CD4-positive, alpha-beta T cell treated with Interleukin-6 at 100 ng/mL for 8 hours (primary cell): ENCODE results near the gene CPLX1.
A peak's percentile ranks its signal among the peaks of the same experiment; 100 is the strongest.
"Not testable (repeated sequence)": the region's sequence is repeated elsewhere in the genome, so short reads cannot be mapped to it uniquely, and the experiment has no call there.

Experiments
- DNase-seq: peaks from one replicate; pipeline ENCODE4 v3.0.0-alpha.2; 2020; ENCODE audit warnings: mixed read lengths, low spot score

The CPLX1 gene

GRCh38 chr4:757111-757510 is 68.8 kb downstream of the CPLX1 start:
- no peak for DNase-seq

- DNase-seq, result no peak
These were observed 71.5 kb downstream of the CPLX1 start for GRCh38 chr4:754221-755120.

GRCh38 chr4:753186-753585 is 72.7 kb downstream of the CPLX1 start:
- DNase-seq, result not testable (repeated sequence)

DNA sequence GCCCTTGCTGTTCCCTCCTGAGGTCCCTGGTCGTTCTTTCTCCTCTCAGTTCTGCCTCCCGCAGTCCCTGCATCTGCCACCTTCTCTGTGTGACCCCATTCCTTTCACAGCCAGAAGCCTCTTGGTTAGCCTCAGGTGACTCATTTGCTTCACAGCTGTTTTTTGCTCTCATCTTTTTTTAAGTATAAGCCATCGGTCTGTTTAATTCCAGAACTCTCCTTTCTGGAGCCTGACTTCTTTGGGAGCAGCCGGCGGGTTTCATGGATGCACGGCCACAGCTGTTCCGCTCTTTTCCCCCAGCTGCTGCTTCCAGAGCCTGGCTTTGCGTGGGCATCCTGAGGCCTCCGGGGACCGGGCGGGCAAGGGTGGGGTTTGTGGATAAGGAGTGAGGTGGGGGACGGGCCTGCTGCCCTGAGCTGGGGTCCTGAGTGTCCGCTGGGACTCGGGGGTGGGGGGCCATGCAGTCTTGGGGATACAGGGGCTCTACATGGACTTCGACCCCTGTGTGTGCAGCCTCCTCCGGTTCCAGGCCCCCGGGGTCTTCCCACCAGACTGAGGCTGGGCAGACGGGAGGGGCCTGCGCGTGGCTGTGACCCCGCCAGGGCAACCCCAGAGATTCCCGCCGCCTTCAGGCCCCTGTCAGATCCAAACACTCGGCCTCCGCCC is 73.6 kb downstream of the CPLX1 start:
- no peak for DNase-seq

DNA sequence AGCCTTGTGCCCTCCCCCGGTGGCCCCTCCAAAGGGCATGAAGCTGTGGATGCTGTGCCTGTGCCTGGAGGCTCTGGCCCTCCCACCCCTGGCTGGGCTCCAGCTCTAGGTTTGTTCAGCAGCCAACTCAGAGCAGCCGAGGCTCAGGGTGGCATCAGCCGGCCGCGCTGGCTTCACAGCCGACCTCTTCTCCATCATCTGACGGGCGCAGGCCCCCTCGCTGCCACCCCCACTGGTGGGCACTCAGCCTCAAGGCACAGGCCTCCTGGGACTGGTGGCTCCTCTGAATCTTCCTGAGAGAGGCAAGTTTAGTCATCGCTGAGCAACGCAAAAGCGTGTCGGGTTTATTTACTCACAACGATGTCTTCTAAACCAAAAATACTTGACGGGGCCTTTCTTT is 74.3 kb downstream of the CPLX1 start:
- no peak for DNase-seq

DNA sequence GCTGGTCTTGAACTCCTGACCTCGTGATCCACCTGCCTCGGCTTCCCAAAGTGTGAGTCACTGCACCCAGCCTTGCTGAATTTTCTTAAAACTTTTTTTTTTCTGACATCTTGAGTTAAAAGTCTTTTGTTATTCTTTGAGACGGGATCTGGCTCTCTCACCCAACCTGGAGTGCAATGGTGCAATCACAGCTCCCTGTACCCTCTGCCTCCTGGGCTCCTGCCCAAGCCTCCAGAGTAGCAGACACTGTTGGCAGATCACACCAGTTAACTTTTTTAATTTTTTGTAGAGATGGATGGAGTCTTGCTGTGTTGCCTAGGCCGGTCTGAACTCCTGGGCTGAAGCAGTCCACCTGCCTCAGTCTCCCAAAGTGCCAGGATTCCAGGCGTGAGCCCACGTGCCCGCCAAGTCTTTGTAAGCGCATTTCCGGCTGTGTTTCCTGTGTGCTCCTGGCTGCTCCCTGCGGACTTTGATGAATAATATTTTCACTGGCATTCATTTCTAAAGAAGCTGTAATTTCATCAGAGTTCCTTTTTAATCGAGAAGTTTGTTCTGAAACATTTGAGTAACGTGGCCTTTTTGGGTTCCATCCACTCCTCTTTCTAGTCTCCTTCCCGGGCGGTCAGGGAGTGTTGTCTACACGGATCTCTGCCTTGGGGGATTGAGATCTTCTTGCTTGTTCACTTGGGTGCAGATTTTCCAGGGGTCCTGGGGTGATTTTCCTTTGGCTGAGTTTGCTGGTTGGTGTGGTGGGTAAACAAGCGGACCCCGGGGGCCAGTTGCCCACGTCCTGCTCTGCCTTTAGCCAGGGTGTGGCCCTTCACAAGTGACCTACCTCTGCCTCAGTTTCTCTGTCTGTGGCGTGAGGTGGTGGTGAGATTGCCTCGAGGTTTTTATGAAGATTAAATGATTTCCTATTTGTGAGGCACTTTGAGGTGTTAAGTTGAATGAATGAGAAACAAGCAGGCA is 75.9 kb downstream of the CPLX1 start:
- DNase-seq, result no peak

- no peak for DNase-seq
These were observed 77.5 kb downstream of the CPLX1 start for GRCh38 chr4:748461-748860.

- DNase-seq, result no peak
These were observed 78.3 kb downstream of the CPLX1 start for GRCh38 chr4:747546-748170.

- DNase-seq, result no peak
These were observed 81.6 kb downstream of the CPLX1 start for GRCh38 chr4:744212-744841.

- no peak for DNase-seq
These were observed 82.3 kb downstream of the CPLX1 start for GRCh38 chr4:743463-744211.

- DNase-seq, result peak; percentile 69
These were observed 83.1 kb downstream of the CPLX1 start for GRCh38 chr4:742742-743311.

DNA sequence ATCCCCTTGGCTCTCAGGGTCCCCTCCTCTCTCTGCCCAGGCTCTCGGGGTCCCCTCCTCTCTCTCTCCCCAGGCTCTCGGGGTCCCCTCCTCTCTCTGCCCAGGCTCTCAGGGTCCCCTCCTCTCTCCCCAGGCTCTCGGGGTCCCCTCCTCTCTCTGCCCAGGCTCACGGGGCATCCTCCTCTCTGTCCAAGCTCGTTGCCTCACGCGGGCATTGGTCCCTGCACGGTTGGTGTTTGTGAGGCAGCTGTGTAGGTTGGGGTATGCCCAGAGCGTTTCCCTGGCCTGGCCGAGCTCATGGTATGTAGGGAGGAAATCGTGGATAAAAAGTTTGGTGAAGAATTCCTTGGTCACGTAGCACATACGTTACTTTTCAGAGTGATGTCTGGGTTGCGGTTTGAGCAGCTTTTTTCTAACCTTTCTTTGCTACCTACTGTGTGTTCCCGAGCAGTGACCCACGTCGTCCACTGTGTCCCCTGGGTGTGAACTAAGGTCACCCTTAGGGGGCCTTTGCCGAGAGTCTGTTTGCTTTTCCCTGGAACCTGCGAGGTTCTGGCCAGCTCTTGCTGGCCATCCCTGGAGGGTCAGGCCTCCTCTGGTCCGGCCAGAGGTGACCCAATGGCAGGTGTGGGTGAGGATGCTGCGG is 83.7 kb downstream of the CPLX1 start:
- DNase-seq, result no peak

GRCh38 chr4:740656-741282 is 85.2 kb downstream of the CPLX1 start:
- DNase-seq, result no peak

DNA sequence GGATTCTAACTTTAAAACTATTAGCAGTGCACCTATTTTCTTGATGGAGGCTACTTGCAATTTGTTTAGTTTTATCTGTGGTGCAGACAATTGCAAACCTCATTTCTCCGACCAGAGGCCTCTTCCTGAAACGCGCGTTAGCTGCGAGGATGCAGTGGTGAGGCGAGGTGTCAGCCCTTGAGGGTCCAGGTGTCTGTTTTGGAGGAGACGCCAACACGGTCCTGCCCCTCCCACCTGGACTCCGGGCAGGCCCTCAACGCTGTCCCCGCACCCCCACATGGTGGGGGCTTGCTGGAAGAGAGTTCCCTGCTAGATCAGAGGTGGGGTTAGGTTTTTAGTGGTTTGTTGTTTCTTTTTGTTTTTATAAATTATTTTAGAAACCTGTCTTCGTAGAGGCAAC is 85.9 kb downstream of the CPLX1 start:
- no peak for DNase-seq

DNA sequence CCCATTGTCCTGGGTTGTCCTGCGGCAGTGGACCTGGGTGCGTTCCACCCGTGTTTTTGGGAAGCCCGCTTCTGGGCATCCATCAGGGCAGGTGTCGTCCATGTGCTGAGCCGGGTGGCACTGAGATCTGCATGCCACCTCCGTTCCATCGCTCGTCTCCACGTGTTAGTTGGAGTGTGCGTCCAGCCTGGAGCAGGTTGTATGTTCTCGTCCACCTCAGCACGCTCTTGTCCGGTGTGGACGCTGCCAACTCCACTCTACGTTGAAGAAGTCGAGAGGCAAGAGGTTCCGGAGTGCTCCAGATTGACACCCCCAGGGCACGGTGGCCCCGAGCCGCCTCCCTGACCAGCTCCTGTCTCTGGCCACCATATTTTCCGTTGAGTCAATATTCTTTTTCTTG is 86.4 kb downstream of the CPLX1 start:
- no peak for DNase-seq

- DNase-seq, result no peak
These were observed 87.1 kb downstream of the CPLX1 start for GRCh38 chr4:738781-739280.

GRCh38 chr4:736561-736960 is 89.4 kb downstream of the CPLX1 start:
- DNase-seq, result not testable (repeated sequence)

DNA sequence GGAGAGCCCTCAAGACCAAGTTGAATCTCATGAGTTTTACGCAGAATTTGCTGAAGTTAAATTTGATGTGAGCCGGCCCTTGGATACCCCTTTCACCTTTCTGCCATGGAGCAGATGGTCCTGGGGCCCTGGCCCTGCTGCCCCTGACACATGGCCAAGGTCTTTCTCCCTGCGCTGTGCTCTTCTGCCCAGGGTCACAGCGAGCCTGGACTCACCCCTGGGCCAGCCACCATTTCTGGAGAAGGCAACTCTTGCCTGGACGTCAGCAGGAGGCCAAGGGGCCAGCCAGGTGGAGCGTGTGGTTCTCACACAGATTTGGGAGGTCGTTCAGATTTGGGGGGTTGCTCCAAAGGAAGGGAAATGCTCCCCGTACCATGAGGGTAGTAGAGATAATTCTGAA is 90.3 kb downstream of the CPLX1 start:
- no peak for DNase-seq
